Measurements from ENCODE around the gene BANF1. TPM values are rescaled to one million over a fixed set of nuclear protein-coding genes. Genes with fewer than 3 reads are reported as not detected.
A peak's percentile ranks its signal among the peaks of the same experiment; 100 is the strongest.

Gene BANF1
- total and polyA plus RNA-seq, 4 experiments from 2014 or later, result 90.8 to 163 (median 126) TPM

DNA sequence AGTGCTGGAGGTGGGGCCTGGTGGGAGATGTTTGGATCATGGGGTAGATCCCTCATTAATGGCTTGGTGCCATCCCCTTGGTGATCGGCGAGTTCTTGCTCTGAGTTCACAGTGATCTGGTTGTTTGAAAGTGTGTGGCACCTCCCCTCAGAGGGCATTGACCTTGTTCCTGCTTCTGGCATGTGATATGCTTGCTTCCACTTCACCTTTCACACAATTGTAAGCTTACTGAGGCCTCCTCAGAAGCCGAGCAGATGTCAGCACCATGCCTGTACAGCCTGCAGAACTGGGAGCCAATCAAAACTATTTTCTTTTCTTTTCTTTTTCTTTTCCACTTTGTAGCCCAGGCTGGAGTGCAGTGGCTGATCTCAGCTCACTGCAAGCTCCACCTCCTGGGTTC, 35.0 kb downstream of the BANF1 start:
- no peak overlapping the region for H3K4me3 Mint-ChIP-seq
- POLR2A ChIA-PET (ENCODE audit: partially characterized antibody), result no interaction called here
- H3K4me1 Mint-ChIP-seq, result no peaks in the 10 kb centered on the region
- Histone ChIP-seq H3K36me3 (ENCODE audit: insufficient read depth, low read length) (no peaks in the 10 kb centered on the region), H3K27me3 (ENCODE audit: insufficient read depth, low read length) (no peaks in the 10 kb centered on the region), H3K27ac (ENCODE audit: low read depth, low read length) (no peak overlapping the region), H3K9me3 (ENCODE audit: control insufficient read depth in 1 of 2, low read length in 2 of 2) (no peaks in the 10 kb centered on the region), H3K4me1 (ENCODE audit: insufficient read depth, low read length) (no peaks in the 10 kb centered on the region), H3K4me3 (ENCODE audit: low read length in 2 of 2) (no peak overlapping the region)
- H3K9me3 Mint-ChIP-seq, result no peaks in the 10 kb centered on the region
- H3K27me3 Mint-ChIP-seq, result peaks cover 1 to 4% of the 10 kb centered on the region in 2 donors
- CTCF ChIA-PET (ENCODE audit: partially characterized antibody), result interaction anchor here (1.3 to 1.4 kb wide), 2 partner anchors 8 to 15 kb away, joined by 3 to 6 read pairs; no protein-coding TSS in a partner anchor
- no peaks in the 10 kb centered on the region for H3K36me3 Mint-ChIP-seq
- intact Hi-C loops (cut with micrococcal nuclease), result no loop called here
- H3K27ac Mint-ChIP-seq, result no peak overlapping the region
- DNase-seq, result no peak

GRCh38 chr11:66039765-66040164, 37.5 kb downstream of the BANF1 start:
- DNase-seq, result no peak
- Mint-ChIP-seq H3K27ac (no peak overlapping the region), H3K27me3 (peaks cover 1 to 2% of the 10 kb centered on the region in 2 donors), H3K36me3 (no peaks in the 10 kb centered on the region), H3K4me1 (peaks cover under 1 to 5% (median 3%) of the 10 kb centered on the region in 4 donors), H3K4me3 (no peak overlapping the region), H3K9me3 (no peaks in the 10 kb centered on the region)
- Histone ChIP-seq H3K4me1 (ENCODE audit: insufficient read depth, low read length) (peaks cover 2% of the 10 kb centered on the region), H3K27me3 (ENCODE audit: insufficient read depth, low read length) (no peaks in the 10 kb centered on the region), H3K9me3 (ENCODE audit: control insufficient read depth in 1 of 2, low read length in 2 of 2) (no peaks in the 10 kb centered on the region), H3K4me3 (ENCODE audit: low read length in 2 of 2) (no peak overlapping the region), H3K27ac (ENCODE audit: low read depth, low read length) (no peak overlapping the region), H3K36me3 (ENCODE audit: insufficient read depth, low read length) (no peaks in the 10 kb centered on the region)
- CTCF ChIA-PET (ENCODE audit: partially characterized antibody), result interaction anchor here (3.0 kb wide), 1 partner anchor 12 kb away, joined by 11 read pairs; the partner anchor contains the start of gene SF3B2
- POLR2A ChIA-PET (ENCODE audit: partially characterized antibody), result no interaction called here
- intact Hi-C loops (cut with micrococcal nuclease), result no loop called here

DNA sequence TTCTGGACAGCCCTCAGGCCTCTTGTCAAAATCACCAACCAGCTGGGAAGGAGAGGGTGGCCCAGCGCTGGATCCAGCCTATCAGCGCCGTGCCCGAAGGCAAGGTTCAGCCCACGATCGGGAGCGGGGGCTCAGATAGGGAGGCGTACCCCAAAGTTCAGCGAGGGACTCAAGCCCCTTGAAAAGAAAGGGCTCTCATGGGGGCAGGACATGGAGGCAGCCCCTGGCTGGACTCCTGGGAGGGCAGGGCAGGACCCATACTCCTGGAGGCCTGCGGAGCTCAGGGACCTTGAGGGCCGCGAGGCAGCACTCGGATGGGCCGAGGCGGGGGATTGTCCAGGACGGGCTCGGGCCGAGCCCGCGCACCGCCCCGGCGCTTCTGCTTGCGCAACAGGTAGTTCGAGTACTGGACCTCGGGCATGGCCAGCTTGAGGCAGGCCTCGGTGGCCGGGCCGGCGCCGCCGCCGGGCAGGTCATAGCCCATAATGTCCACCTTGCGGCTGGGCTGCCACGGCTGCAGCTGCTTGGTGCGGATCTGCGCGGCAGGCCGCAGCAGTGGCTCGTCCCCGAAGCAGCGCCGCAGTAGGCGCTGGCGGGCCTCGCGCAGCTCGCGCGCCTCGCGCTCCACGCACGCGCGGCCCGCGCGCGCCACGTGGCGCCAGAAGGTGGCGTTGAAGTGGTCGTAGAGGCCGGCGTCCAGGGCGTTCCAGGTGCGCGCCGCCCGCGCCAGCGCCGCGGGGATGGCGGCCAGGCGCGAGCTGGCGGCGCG, 40.1 kb downstream of the BANF1 start:
- ChIA-PET POLR2A (ENCODE audit: partially characterized antibody) (interaction anchor here (1.3 to 2.0 kb wide), 2 partner anchors 10 to 26 kb away, joined by 4 to 8 read pairs; partner anchors contain the start of gene SF3B2), CTCF (ENCODE audit: partially characterized antibody) (interaction anchor here (0.9 to 4.7 kb wide), 6 partner anchors 9 to 50 kb away, joined by 3 to 29 read pairs (median 4); partner anchors contain the start of genes PACS1 and SF3B2)
- DNase-seq, result no peak
- Mint-ChIP-seq H3K27me3 (peaks cover 0 to 1% of the 10 kb centered on the region in 2 donors), H3K4me1 (peaks cover 5 to 12% (median 9%) of the 10 kb centered on the region in 4 donors), H3K36me3 (no peaks in the 10 kb centered on the region), H3K27ac (no peak overlapping the region), H3K4me3 (no peak overlapping the region), H3K9me3 (no peaks in the 10 kb centered on the region)
- no peak overlapping the region for H3K27ac ChIP-seq (ENCODE audit: low read depth, low read length)
- no peaks in the 10 kb centered on the region for H3K36me3 ChIP-seq (ENCODE audit: insufficient read depth, low read length)
- no peaks in the 10 kb centered on the region for H3K9me3 ChIP-seq (ENCODE audit: control insufficient read depth in 1 of 2, low read length in 2 of 2)
- no peaks in the 10 kb centered on the region for H3K27me3 ChIP-seq (ENCODE audit: insufficient read depth, low read length)
- H3K4me1 ChIP-seq (ENCODE audit: insufficient read depth, low read length), result peaks cover 12% of the 10 kb centered on the region
- no peak overlapping the region for H3K4me3 ChIP-seq (ENCODE audit: low read length in 2 of 2)
- intact Hi-C loops (cut with micrococcal nuclease), result no loop called here

DNA sequence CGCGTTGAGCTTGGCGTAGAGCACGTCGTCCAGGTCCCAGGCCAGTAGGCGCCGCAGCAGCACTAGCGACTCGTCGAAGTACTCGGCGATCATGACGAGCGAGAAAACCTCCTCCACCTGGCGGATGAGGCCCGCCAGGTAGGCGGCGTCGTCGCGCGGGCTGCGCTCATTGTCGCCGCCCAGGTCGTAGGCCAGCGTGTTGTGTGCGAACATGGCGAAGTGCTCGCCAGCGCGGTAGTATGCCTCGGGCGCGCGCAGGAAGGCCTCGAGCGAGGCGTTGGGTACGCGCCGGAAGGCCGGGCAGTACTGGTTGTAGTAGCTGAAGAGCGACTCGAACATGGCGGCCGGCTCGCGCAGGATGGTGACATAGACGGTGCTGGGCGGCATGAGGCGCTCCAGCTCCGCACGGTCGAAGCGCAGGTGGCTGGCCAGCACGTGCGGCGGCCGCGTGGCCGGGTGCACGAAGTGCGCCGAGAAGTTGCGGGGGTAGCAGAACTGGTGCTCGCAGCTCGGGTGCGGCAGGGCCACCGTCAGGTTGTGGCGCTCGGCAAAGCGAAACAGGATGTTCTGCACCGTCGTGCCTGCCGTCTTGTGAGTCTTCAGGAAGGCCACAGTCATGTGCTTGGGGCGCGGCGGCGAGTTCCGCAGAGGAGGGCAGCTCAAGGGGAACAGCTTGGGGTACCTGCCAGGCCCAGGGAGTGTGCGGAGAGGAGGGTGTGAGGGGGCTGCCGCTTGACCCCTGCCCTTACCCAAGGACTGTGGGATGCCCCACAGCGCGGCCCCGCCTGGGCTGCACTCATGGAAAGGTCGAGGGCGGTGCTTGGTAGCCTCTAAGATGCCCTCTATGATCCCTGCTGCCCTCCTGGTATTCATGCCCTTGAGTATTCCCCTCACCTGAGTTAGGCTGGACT, 40.9 kb downstream of the BANF1 start:
- H3K36me3 ChIP-seq (ENCODE audit: insufficient read depth, low read length), result no peaks in the 10 kb centered on the region
- H3K27ac ChIP-seq (ENCODE audit: low read depth, low read length), result no peak overlapping the region
- ChIA-PET CTCF (ENCODE audit: partially characterized antibody) (interaction anchor here (0.5 to 4.7 kb wide), 11 partner anchors 8 to 332 kb away, joined by 3 to 39 read pairs (median 13); partner anchors contain the start of genes CST6, KAT5, PACS1 and SF3B2), POLR2A (ENCODE audit: partially characterized antibody) (interaction anchor here (0.6 to 2.0 kb wide), 3 partner anchors 9 to 110 kb away, joined by 3 to 8 read pairs (median 3); partner anchors contain the start of gene SF3B2)
- Mint-ChIP-seq H3K27me3 (peaks cover 0 to 1% of the 10 kb centered on the region in 2 donors), H3K4me1 (peaks cover 5 to 12% (median 9%) of the 10 kb centered on the region in 4 donors), H3K27ac (no peak overlapping the region), H3K36me3 (no peaks in the 10 kb centered on the region), H3K4me3 (no peak overlapping the region), H3K9me3 (no peaks in the 10 kb centered on the region)
- peaks cover 12% of the 10 kb centered on the region for H3K4me1 ChIP-seq (ENCODE audit: insufficient read depth, low read length)
- no peak for DNase-seq
- H3K4me3 ChIP-seq (ENCODE audit: low read length in 2 of 2), result no peak overlapping the region
- no peaks in the 10 kb centered on the region for H3K9me3 ChIP-seq (ENCODE audit: control insufficient read depth in 1 of 2, low read length in 2 of 2)
- intact Hi-C loops (cut with micrococcal nuclease), result no loop called here
- no peaks in the 10 kb centered on the region for H3K27me3 ChIP-seq (ENCODE audit: insufficient read depth, low read length)

- intact Hi-C loops (cut with micrococcal nuclease), result loop anchor here (1.0 kb wide), 1 partner anchor 90 kb away; no protein-coding TSS in a partner anchor
These were observed 42.5 kb downstream of the BANF1 start for GRCh38 chr11:66044757-66045156.

GRCh38 chr11:66045177-66045639, 42.9 kb downstream of the BANF1 start:
- Mint-ChIP-seq H3K4me3 (peak overlapping the region in 2 of 8 donors; percentile 32 to 55), H3K27ac (peak overlapping the region in 2 of 7 donors; percentile 9 to 67), H3K36me3 (no peaks in the 10 kb centered on the region), H3K4me1 (peaks cover 5 to 16% (median 9%) of the 10 kb centered on the region in 4 donors), H3K9me3 (no peaks in the 10 kb centered on the region), H3K27me3 (peaks cover 0 to 2% of the 10 kb centered on the region in 2 donors)
- intact Hi-C loops (cut with micrococcal nuclease), result loop anchor here (1.0 kb wide), 1 partner anchor 89 kb away; no protein-coding TSS in a partner anchor
- H3K9me3 ChIP-seq (ENCODE audit: control insufficient read depth in 1 of 2, low read length in 2 of 2), result no peaks in the 10 kb centered on the region
- no peak overlapping the region for H3K4me3 ChIP-seq (ENCODE audit: low read length in 2 of 2)
- ChIA-PET POLR2A (ENCODE audit: partially characterized antibody) (interaction anchor here (0.9 to 1.5 kb wide), 8 partner anchors 9 to 334 kb away, joined by 3 to 7 read pairs (median 4); partner anchors contain the start of gene CCDC85B), CTCF (ENCODE audit: partially characterized antibody) (interaction anchor here (0.6 to 4.7 kb wide), 38 partner anchors 8 to 678 kb away, joined by 3 to 39 read pairs (median 4); partner anchors contain the start of genes BANF1, CATSPER1, CST6 and KAT5)
- DNase-seq, result peak; percentile 78 to 86 (median 81)
- H3K4me1 ChIP-seq (ENCODE audit: insufficient read depth, low read length), result peaks cover 12% of the 10 kb centered on the region
- no peaks in the 10 kb centered on the region for H3K27me3 ChIP-seq (ENCODE audit: insufficient read depth, low read length)
- H3K27ac ChIP-seq (ENCODE audit: low read depth, low read length), result no peak overlapping the region
- H3K36me3 ChIP-seq (ENCODE audit: insufficient read depth, low read length), result no peaks in the 10 kb centered on the region

More at GRCh38 chr11:66044757-66045156, 42.5 kb downstream of the BANF1 start:
- no peaks in the 10 kb centered on the region for H3K27me3 ChIP-seq (ENCODE audit: insufficient read depth, low read length)
- Mint-ChIP-seq H3K27me3 (peaks cover 0 to 2% of the 10 kb centered on the region in 2 donors), H3K27ac (peak overlapping the region in 2 of 7 donors; percentile 9 to 67), H3K4me3 (peak overlapping the region in 2 of 8 donors; percentile 32 to 55), H3K36me3 (no peaks in the 10 kb centered on the region), H3K9me3 (no peaks in the 10 kb centered on the region), H3K4me1 (peaks cover 5 to 16% (median 9%) of the 10 kb centered on the region in 4 donors)
- DNase-seq, result peak in 1 of 5 donors; percentile 66
- H3K27ac ChIP-seq (ENCODE audit: low read depth, low read length), result no peak overlapping the region
- H3K4me1 ChIP-seq (ENCODE audit: insufficient read depth, low read length), result peaks cover 12% of the 10 kb centered on the region
- H3K4me3 ChIP-seq (ENCODE audit: low read length in 2 of 2), result no peak overlapping the region
- no peaks in the 10 kb centered on the region for H3K36me3 ChIP-seq (ENCODE audit: insufficient read depth, low read length)
- ChIA-PET CTCF (ENCODE audit: partially characterized antibody) (interaction anchor here (0.6 to 4.7 kb wide), 37 partner anchors 8 to 677 kb away, joined by 3 to 39 read pairs (median 4); partner anchors contain the start of genes CATSPER1, CST6, KAT5 and PACS1), POLR2A (ENCODE audit: partially characterized antibody) (interaction anchor here (0.9 to 1.5 kb wide), 8 partner anchors 8 to 333 kb away, joined by 3 to 7 read pairs (median 4); partner anchors contain the start of genes CCDC85B and SF3B2)
- no peaks in the 10 kb centered on the region for H3K9me3 ChIP-seq (ENCODE audit: control insufficient read depth in 1 of 2, low read length in 2 of 2)
